WTC11 (cell line): ENCODE results near the gene CNGA4.

Experiments used
- CBFB ChIP-seq: sonication (generic); formaldehyde crosslinking; IDR thresholded peaks from 2 replicates; pipeline ENCODE4 v1.8.1; 2022; ENCODE audit warnings: mild to moderate bottlenecking, low read depth, missing genetic modification reagents
- ESRRA ChIP-seq: sonication (generic); formaldehyde crosslinking; IDR thresholded peaks from 2 replicates; pipeline ENCODE4 v1.8.1; 2022; ENCODE audit warnings: mild to moderate bottlenecking, missing genetic modification reagents, borderline replicate concordance
- FOXJ3 ChIP-seq: sonication (generic); formaldehyde crosslinking; IDR thresholded peaks from 2 replicates; pipeline ENCODE4 v1.9.0; 2021; ENCODE audit warnings: missing genetic modification reagents, mild to moderate bottlenecking, borderline replicate concordance
- GRHL2 ChIP-seq: fragments of 250-450 bp; sonication (Bioruptor Pico); IDR thresholded peaks from 2 replicates; pipeline ENCODE4 v1.8.0; 2022; ENCODE audit warnings: mild to moderate bottlenecking, moderate library complexity; ENCODE audit not compliant: insufficient replicate concordance, severe bottlenecking
- NR2C2 ChIP-seq: sonication (generic); formaldehyde crosslinking; IDR thresholded peaks from 2 replicates; pipeline ENCODE4 v1.8.0; 2022; ENCODE audit warnings: mild to moderate bottlenecking, missing genetic modification reagents
- OVOL2 ChIP-seq: fragments of 250-450 bp; sonication (Bioruptor Pico); IDR thresholded peaks from 2 replicates; pipeline ENCODE4 v1.9.0; 2021; ENCODE audit warnings: mild to moderate bottlenecking, borderline replicate concordance
- TCF7 ChIP-seq: sonication (generic); formaldehyde crosslinking; IDR thresholded peaks from 2 replicates; pipeline ENCODE4 v1.8.0; 2022; ENCODE audit warnings: mild to moderate bottlenecking, low read depth, missing genetic modification reagents, moderate library complexity
- TP53 ChIP-seq: sonication (generic); formaldehyde crosslinking; IDR thresholded peaks from 2 replicates; pipeline ENCODE4 v1.8.1; 2023; ENCODE audit warnings: mild to moderate bottlenecking, missing genetic modification reagents
- ZNF416 ChIP-seq: fragments of 250-450 bp; sonication (Bioruptor Pico); IDR thresholded peaks from 2 replicates; pipeline ENCODE4 v1.9.0; 2021; ENCODE audit warnings: mild to moderate bottlenecking, inconsistent platforms
- ZNF671 ChIP-seq: fragments of 250-450 bp; sonication (Bioruptor Pico); IDR thresholded peaks from 2 replicates; pipeline ENCODE4 v1.8.0; 2021; ENCODE audit warnings: mild to moderate bottlenecking
- TF ChIP-seq, protein P1 (sequence below): fragments of 200-600 bp; IDR thresholded peaks from 2 replicates; pipeline ENCODE4 v1.8.0; 2022; ENCODE audit warnings: antibody characterized with exemption
- TF ChIP-seq, protein P2 (sequence below): sonication (generic); formaldehyde crosslinking; IDR thresholded peaks from 2 replicates; pipeline ENCODE4 v1.8.0; 2022; ENCODE audit warnings: mild to moderate bottlenecking, missing genetic modification reagents
- TF ChIP-seq, protein P3 (sequence below): sonication (generic); formaldehyde crosslinking; IDR thresholded peaks from 2 replicates; pipeline ENCODE4 v1.8.0; 2022; ENCODE audit warnings: mild to moderate bottlenecking, missing genetic modification reagents
- TF ChIP-seq, protein P4 (sequence below): sonication (generic); formaldehyde crosslinking; IDR thresholded peaks from 2 replicates; pipeline ENCODE4 v1.8.1; 2023; ENCODE audit warnings: mild to moderate bottlenecking, missing genetic modification reagents, borderline replicate concordance

DNA sequence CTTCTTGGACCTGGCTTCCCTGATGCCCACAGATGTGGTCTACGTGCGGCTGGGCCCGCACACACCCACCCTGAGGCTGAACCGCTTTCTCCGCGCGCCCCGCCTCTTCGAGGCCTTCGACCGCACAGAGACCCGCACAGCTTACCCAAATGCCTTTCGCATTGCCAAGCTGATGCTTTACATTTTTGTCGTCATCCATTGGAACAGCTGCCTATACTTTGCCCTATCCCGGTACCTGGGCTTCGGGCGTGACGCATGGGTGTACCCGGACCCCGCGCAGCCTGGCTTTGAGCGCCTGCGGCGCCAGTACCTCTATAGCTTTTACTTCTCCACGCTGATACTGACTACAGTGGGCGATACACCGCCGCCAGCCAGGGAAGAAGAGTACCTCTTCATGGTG lies 1.2 kb downstream of the CNGA4 start:
- TF ChIP-seq FOXJ3 (no peak), OVOL2 (CRISPR knock-in tag) (no peak), TP53 (no peak), ZNF671 (no peak), TCF7 (CRISPR knock-in tag) (no peak), GRHL2 (no peak), ESRRA (CRISPR knock-in tag) (no peak), NR2C2 (CRISPR knock-in tag) (no peak), ZNF416 (no peak), CBFB (CRISPR knock-in tag) (no peak)
- TF ChIP-seq, protein P1, sequence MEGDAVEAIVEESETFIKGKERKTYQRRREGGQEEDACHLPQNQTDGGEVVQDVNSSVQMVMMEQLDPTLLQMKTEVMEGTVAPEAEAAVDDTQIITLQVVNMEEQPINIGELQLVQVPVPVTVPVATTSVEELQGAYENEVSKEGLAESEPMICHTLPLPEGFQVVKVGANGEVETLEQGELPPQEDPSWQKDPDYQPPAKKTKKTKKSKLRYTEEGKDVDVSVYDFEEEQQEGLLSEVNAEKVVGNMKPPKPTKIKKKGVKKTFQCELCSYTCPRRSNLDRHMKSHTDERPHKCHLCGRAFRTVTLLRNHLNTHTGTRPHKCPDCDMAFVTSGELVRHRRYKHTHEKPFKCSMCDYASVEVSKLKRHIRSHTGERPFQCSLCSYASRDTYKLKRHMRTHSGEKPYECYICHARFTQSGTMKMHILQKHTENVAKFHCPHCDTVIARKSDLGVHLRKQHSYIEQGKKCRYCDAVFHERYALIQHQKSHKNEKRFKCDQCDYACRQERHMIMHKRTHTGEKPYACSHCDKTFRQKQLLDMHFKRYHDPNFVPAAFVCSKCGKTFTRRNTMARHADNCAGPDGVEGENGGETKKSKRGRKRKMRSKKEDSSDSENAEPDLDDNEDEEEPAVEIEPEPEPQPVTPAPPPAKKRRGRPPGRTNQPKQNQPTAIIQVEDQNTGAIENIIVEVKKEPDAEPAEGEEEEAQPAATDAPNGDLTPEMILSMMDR: no peak
- TF ChIP-seq, protein P2, sequence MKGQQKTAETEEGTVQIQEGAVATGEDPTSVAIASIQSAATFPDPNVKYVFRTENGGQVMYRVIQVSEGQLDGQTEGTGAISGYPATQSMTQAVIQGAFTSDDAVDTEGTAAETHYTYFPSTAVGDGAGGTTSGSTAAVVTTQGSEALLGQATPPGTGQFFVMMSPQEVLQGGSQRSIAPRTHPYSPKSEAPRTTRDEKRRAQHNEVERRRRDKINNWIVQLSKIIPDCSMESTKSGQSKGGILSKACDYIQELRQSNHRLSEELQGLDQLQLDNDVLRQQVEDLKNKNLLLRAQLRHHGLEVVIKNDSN: no peak
- TF ChIP-seq, protein P3, sequence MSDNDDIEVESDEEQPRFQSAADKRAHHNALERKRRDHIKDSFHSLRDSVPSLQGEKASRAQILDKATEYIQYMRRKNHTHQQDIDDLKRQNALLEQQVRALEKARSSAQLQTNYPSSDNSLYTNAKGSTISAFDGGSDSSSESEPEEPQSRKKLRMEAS (CRISPR knock-in tag): no peak
- TF ChIP-seq, protein P4, sequence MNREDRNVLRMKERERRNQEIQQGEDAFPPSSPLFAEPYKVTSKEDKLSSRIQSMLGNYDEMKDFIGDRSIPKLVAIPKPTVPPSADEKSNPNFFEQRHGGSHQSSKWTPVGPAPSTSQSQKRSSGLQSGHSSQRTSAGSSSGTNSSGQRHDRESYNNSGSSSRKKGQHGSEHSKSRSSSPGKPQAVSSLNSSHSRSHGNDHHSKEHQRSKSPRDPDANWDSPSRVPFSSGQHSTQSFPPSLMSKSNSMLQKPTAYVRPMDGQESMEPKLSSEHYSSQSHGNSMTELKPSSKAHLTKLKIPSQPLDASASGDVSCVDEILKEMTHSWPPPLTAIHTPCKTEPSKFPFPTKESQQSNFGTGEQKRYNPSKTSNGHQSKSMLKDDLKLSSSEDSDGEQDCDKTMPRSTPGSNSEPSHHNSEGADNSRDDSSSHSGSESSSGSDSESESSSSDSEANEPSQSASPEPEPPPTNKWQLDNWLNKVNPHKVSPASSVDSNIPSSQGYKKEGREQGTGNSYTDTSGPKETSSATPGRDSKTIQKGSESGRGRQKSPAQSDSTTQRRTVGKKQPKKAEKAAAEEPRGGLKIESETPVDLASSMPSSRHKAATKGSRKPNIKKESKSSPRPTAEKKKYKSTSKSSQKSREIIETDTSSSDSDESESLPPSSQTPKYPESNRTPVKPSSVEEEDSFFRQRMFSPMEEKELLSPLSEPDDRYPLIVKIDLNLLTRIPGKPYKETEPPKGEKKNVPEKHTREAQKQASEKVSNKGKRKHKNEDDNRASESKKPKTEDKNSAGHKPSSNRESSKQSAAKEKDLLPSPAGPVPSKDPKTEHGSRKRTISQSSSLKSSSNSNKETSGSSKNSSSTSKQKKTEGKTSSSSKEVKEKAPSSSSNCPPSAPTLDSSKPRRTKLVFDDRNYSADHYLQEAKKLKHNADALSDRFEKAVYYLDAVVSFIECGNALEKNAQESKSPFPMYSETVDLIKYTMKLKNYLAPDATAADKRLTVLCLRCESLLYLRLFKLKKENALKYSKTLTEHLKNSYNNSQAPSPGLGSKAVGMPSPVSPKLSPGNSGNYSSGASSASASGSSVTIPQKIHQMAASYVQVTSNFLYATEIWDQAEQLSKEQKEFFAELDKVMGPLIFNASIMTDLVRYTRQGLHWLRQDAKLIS: no peak
